ENCODE measurements around the gene TEX52.

- TF ChIP-seq POLR2A (IDR thresholded peaks at IDR 0.05; ENCODE audit: low read depth, low read length) (no peak), POLR2AphosphoS5 (IDR thresholded peaks at IDR 0.05; ENCODE audit: low read depth, low read length) (no peak), TAF1 (IDR thresholded peaks at IDR 0.05; ENCODE audit: low read depth, low read length) (no peak), SPI1 (IDR thresholded peaks at IDR 0.05; ENCODE audit: low read depth, low read length) (no peak), PAX5 (IDR thresholded peaks at IDR 0.05; ENCODE audit: insufficient read depth, low read length, severe bottlenecking) (no peak), POU2F2 (IDR thresholded peaks at IDR 0.05; ENCODE audit: low read depth, low read length) (no peak)
These were observed 28.0 kb upstream of the TEX52 start for GRCh38 chr12:2884810-2885209.

All from GM12891 (cell line).